Suppressor macrophage treated with lipopolysaccharide for 1 hour (primary cell): ENCODE measurements around the gene OTUD3.

Experiments
- DNase-seq, 3 donors: peaks; one replicate each; pipeline ENCODE4 v3.0.0-alpha.2; 2020 to 2022

Gene OTUD3

GRCh38 chr1:19960591-19960990, 78.4 kb downstream of the OTUD3 start:
- DNase-seq = no peak
